GM21390 (cell line): ENCODE results near the gene MTERF4.
"Not testable (repeated sequence)": the region's sequence is repeated elsewhere in the genome, so short reads cannot be mapped to it uniquely, and the experiment has no call there.

Source experiments
- ATAC-seq: cut with Tn5 transposase; IDR thresholded peaks from one replicate; pipeline ENCODE4 v1.9.1; 2021; ENCODE audit not compliant: unreplicated experiment

The MTERF4 gene

DNA sequence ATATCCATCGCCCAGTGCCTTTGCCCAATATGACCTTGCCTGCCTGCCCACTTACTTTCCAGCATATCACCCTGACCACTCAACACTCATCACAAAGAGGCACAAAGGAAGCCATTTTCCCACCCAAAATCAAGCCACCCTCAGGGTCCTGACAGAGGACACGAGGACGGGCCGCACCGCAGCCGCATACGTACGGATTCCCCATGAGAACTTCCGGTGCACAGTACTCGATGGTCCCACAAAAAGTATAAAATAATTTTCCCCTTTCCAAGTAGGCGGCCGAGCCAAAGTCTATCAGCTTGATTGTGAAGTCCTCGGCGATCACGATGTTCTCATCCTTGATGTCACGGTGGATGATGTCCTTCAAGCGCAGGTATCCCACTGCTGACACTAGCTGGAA, 10.0 kb upstream of the MTERF4 start:
- no peak for ATAC-seq

DNA sequence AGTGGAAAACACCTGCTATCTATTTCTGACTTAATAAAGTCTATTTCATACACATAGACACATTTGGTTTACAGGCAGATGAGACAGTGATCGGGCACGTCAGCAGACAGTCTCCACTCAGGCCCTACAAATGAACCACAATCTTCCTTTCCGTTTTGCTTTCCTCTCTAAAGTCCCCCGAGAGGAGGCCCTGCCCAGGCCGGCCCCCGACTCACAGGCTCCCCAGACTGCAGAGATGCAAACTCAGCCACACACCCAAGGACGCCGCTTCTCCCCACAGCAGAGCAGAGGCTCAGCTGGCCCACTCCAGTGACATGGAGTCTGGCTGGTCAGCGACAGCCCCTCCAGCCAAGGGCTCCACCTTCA, 9.3 kb upstream of the MTERF4 start:
- ATAC-seq, result peak; percentile 53

DNA sequence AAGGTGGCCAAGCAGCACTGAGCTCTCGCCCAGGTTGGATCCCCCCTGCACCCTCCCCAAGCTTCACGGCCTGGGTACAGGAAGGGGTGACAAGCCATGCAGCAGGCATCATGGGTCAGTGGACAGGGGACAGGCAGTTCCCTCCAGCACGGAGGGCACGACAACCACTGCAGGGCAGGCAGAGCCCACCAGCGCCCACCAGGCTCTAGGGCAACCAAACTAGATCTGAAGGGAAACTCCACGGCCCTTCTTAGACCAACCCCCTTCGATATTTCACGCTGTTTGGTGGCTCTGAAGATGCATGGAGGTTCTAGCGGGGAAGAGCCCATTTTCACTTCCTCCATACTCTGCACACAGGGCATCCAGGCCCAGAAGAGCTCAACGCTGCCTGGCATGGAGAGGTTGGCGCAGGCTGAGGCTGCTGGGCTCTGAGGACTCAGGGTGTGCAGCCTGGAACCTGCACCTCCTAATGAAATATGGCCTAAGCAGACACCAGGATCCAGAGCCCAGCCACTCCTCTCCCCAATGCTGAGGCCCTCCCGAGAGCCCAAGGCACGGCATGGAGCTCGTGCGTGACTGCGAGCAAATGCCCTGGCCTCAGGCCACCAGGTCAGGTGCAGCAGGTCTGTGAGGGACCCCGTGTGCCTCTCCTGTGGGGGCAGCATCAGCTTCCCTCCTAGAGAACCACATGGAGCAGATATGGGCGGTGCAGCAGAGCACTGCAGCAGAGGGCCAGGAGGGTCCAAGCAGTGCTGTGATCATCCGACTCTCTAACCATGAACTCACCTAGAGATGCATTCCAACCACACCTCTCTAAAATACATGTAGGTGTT, 8.7 kb upstream of the MTERF4 start:
- peak; percentile 44 for ATAC-seq

DNA sequence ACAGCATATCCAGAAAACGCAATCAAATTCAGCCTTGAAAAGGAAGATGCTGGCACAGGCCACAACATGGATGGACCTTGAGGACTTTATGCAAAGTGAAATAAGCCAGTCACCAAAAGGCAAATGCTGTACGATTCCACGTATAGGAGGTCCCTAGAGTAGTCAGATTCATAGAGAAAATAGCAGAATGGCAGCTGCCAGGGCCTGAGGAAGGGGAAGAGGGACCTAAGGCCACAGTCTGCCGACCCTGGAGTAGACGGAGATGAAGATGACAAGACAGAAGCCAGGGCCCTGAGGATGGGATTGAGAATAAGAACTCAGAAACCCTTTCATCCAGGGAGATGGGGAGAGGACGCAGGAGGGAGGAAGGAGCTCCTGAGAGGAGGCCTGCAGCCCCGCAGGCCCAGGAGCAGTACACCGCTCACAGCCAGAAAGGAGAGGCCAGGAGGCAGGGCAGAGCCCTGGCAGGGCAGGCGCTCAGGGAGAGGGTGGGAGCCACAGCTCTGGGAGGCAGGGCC, 8.1 kb upstream of the MTERF4 start:
- ATAC-seq, result no peak

DNA sequence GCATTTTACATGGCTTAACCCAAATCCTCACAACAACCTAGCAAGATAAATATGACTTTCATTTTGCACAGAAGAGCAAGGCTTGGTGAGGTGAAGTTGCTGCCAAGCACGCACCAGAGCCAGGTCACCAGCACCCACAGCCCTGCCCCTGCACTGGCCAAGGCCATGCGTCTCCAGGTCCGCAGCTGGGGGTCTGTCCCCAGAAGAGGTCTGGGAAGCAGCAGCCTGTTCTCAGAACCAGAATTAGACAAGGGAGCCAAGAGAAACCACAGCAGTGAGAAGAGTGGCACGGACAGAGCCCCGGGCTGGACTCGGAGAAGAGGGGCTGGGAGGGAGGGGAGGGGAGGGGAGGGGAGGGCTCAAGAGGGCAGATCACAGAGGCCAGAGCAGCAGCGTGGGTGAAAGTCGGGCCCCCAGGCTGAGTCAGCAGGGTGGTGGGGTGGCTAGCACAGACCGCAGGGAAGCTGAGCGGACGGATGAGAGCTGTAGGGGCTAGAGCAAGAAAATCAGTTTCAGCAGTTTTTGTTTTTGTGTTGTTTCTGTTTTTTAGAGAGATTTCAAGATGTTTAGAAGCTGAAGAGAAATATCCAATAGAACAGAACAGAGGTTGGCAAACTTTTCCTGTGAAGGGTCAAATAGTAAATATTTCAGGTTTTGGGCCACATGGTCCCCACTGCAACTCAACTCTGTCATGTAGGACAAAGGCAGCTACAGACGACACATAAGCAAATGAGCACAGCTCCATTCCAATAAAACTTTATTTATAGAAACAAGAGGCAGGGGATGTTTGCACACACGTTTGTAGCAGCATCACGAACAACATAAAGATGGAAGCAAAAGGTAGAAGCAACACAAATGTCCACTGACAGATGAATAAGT, 7.4 kb upstream of the MTERF4 start:
- ATAC-seq, result no peak

DNA sequence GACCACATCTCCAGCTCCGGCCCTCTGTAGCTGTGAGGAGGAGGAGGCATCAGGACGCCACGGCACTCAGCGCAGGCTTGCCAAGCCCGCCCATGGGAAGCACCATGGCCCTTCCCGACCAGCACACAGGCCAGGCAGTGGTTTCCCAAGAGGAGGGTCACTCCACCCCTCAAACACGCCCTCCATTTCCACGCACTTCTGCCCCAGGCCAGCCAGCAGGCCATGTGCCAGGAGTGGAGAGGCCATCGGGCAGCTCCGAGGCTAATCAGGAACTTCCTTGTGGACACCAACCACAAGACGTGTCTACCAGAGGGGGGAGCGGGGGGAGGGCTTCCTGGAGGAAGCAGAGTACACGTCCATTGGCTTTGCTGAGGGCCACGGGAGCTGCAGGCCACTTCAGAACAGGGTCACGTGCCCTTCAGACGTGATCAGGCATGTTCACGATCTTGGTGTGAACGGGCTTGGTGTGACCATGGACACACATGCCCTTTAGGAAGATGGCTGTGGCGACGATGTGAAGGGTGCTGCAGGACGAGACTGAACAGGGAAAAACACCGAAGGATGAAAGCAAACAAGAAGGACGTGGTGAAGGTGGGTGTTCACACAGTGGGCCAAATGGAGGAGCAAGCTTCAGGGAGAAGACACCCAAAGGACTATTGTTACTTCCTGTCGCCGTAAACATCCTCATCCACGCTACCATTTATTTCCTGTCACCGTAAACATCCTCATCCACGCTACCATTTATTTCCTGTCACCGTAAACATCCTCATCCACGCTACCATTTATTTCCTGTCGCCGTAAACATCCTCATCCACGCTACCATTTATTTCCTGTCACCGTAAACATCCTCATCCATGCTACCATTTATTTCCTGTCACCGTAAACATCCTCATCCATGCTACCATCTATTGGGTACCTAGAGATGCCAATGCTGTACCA, 6.5 kb upstream of the MTERF4 start:
- ATAC-seq, result no peak

DNA sequence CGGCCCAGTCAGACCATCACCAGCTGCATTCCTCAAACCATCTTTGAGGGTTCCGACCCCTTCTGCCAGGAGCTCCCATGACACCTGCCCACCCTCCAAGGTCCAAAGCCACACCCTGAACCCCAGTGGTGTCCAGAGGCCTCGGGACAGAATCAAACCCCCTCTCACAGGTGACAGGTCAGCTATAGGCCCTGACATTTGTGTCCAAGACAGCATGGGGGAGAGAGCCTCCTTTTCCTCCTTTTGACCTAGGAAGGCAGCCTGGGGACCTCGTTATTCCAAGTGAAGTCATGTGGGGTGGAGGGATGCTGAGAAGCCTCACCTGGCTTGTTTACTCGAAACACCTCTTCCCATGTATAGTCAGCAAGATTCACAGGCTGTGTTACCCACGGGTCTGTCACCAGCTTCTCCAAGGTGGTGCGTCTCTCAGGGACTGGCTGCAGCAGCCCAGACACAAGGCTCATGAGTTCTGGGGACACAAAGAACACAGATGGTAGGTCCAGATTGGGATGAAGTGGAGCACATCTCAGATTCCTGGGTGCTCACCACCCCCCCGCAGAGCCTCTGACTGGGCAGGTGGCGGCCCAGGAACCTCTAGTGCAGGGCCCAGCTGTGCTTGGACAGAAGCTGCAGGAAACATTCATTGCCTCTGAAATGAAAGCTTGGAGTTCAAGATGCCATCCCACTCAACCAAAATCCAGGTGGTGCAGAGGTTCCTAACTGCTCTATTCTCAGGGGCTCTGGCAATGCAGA, 5.1 kb upstream of the MTERF4 start:
- ATAC-seq, result no peak

DNA sequence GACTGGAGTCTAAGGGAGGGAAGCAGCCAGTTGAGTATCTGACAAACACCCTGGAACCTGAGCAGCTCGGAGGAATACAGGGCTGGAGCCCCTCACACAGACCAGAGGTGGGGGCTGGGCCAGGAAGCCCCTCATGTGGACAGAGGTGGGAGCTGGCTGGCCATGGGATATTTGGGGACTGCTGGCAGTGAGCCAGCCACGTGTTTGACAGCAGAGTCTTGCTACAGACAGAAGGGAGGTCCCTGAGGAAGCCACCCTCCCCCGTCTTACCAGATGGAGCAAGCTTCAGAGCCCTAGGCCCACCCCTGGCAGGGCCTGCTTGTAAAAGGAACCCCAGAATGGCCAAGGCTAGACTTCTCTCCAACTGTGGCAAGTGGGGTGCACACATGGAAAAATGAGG, 3.6 kb upstream of the MTERF4 start:
- ATAC-seq, result no peak

DNA sequence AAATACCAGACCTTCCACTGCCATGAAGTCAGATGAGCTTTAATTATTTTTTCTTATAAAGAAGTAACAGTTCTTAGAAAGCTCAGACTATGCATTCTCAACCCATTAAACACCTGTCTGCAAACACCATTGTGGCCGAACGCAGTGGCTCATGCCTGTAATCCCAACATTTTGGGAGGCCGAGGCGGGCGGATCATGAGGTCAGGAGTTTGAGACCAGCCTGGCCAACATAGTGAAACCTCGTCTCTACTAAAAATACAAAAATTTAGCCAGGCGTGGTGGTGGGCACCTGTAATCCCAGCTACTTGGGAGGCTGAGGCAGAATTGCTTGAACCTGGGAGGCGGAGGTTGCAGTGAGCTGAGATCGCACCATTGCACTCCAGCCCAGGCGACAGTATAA, 2.5 kb upstream of the MTERF4 start:
- not testable (repeated sequence) for ATAC-seq

DNA sequence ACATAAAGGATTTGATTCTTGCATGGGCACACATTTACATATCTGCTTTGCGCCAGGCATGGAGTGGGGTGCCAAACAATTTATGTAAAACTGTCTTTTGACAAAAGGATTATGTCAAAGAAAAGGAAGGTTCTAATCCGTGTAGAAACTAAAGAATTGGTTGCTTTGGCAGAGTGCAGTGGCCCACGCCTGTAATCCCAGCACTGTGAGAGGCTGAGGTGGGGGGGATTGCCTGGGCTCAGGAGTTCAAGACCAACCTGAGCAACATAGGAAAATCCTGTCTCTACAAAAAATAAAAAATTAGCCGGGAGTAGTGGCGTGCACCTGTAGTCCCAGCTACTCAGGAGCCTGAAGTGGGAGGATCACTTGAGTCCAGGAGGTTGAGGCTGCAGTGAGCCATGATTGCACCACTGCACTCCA, 1.1 kb upstream of the MTERF4 start:
- no peak for ATAC-seq

DNA sequence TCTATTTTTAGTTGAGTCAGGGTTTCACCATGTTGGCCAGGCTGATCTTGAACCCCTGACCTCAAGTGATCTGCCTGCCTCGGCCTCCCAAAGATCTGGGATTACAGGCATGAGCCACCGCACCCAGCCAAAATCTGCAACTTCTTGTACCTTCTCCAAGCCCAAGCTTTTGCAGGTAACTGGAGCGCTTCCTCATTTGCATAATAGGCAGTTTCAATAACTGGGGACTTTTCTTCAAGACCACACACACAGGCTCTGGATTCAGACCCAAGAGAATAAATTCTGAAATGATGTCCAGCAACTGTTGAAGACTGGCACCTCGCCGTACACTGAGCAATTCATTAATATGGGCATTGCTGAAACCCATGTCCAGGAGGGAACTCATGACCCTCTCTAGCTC, 2.8 kb downstream of the MTERF4 start:
- no peak for ATAC-seq

DNA sequence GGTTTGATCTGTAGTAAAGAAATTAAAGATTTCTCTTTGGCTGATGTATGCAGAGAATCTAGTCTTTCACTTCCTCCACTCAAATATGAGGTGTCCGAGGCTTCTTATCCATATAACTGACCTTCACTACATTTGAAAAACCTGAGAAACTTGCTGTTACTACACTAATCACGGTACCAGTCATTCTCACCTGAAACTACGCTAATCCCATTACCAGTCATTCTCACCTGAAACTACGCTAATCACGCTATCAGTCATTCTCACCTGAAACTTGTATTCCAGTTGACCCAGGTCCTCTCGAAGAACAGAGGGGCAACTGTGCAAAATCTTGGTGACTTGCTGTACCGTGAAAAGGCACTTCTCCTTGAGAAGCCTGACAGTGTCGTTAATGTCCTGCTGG, 5.1 kb downstream of the MTERF4 start:
- ATAC-seq, result peak; percentile 54

DNA sequence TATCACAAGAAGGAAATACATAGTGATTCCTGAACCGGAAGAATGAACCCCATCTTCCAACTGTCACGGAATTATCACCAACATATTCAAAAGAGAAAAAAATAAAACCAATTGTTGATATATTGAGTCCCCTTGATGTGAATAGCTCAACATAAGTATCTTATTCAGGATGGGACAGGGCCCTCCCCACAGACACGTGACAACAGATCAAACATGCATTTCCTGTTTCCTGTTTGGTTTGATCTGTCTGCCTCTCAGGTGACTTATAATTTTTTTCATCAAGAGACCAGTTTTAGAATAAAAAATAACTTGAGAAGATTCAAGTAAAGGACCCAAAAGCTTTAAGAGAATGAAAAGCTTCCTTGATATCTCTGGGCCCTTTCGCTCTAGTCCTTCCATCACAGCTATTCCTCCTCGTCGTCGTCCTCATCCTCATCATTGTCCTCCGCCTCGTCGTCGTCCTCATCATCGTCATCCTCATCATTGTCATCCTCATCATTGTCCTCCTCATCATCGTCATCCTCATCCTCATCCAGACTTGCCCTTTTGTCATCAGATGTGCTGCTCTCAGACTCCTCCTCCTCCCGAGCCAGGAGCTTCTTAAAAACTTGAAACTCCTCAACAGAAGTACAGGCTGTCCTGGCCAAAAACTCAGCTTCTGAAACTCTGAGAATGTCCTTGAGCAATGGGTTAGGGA, 6.3 kb downstream of the MTERF4 start:
- ATAC-seq, result no peak

DNA sequence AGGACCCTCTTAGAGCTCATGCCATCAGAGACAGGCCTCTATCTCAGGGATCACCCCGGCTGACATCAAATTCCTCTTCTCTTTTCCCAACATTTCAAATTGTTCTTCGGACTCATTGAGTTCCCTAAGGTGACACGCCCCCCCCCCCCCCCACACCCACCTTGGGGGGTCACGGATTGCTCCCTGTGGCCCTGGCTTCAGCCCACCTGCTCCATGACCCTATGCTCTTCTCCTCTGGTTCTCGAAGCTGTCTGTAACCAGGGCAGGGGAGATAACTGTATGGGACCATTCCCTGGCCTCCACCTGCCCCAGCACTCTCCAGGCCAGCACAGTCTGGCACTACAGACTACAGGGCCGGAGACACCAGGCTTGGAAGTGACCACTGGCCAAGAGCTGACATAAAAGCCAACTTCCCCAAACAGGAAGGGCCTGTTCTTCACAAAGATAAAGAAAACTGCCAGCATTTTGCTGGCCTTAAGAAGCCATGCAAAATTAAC, 7.1 kb downstream of the MTERF4 start:
- ATAC-seq, result no peak

DNA sequence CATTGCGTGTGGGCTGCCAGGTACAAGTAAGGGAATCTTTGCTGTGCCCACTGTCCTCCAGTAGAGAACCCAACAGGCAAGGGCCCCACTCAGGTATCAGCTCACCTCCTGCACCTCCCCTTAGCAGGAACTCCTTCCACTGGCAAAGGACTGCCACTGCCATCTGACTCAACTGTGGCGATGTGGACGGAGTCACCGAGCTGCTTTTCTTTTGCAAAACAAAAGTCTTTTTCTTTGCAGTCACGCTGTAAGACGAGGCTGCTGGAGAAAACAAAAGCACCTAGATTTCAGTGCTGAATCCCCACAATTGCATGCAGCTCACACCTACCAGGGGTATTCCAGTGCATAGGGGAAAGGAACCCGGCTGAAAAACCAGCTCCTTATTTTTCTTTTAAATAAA, 7.9 kb downstream of the MTERF4 start:
- no peak for ATAC-seq

DNA sequence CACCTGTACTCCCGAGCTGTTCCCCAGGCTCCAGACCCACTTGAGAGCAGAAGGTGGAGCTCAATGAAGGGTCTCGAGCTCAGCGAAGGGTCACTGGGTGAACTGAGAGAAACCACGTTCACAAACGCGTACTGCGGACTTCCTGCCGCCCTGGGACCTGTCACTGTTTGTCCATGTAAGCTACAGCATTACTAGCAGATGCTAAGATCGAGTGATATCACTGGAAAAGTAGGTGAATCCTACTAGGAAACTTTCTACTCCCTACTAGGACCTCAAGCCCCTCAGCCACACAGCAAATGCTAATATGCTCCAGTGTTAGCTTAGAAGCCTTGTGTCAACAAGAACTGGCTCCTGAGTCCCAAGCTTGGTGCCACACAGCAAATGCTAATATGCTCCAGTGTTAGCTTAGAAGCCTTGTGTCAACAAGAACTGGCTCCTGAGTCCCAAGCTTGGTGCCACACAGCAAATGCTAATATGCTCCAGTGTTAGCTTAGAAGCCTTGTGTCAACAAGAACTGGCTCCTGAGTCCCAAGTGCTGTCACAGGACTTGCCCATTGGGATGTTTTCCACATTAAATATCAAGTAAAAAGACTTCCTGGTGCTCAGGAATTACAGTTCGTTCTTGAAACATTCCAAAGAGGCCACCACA, 8.8 kb downstream of the MTERF4 start:
- ATAC-seq, result not testable (repeated sequence)

DNA sequence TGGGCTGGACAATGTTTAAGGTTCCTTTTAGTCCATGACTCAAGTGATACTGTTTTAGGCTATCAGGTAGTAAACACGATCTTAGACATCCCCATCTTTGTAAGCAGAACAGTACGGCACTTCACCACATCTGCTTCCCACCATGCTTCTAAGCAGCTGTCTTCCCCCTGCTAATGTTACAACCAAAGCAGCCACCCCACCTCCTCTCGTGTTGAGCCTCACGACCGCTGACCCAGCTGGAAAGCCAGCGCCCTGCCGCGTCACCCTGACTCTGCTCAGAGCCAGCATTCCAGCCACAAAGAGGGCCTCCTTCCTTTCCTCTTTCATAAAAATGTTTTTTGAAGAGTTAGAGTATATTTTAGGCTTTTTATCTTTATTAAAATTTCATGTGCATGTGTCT, 9.4 kb downstream of the MTERF4 start:
- ATAC-seq, result no peak

DNA sequence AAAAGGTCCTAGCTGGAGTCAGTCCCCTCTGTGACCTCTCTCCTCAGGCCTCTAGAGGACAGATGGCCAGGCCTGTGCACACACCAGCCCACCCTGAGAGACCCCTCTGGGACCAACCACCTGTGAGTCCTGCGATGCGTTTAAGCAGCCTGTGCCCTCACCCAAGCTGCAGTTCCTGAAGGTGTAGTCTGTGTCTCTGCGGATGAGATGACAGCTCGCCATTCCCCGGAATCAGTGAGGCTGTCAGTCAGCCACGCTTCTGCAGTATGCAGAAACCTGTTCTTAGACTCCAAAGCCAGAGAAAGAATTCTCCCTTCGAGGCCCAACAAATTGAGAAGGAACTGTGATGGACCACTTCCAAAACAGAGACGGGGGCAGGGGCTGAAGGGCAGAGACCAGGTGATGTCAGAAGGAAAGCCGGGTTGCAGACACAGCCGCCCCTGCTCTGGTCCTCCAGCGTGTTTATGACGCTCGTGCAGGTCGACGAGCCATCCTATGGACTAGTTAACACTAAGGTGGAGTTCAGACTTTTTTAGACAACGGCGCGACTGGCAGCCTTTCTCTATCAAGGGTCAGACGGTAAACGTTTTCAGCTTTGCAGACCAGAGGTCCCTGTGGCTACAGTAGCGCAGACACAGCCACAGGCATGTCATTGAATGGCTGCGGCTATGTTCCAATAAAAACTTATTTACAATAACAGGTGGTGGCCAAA, 10.2 kb downstream of the MTERF4 start:
- no peak for ATAC-seq
